Stimulated activated naive CD8-positive, alpha-beta T cell treated with anti-CD3 and anti-CD28 coated beads, Interleukin-15, Interleukin-2, amounts not matched to agents 100 ng/mL and 50 ng/mL, for 24 hours (primary cell): ENCODE results near the gene TOX2.

ENCODE experiments used
- H3K27ac Mint-ChIP-seq: one replicate; pipeline ENCODE4 v1.8.0; 2021; ENCODE audit warnings: mild to moderate bottlenecking, mixed read lengths
- H3K27me3 Mint-ChIP-seq: one replicate; pipeline ENCODE4 v1.8.0; 2021; ENCODE audit warnings: mixed read lengths
- H3K36me3 Mint-ChIP-seq: one replicate; pipeline ENCODE4 v1.8.0; 2021; ENCODE audit warnings: low read depth, mixed read lengths
- H3K4me1 Mint-ChIP-seq: one replicate; pipeline ENCODE4 v1.8.0; 2021; ENCODE audit warnings: low read depth, mixed read lengths
- H3K4me3 Mint-ChIP-seq: one replicate; pipeline ENCODE4 v1.8.0; 2021; ENCODE audit warnings: mild to moderate bottlenecking, mixed read lengths
- H3K9me3 Mint-ChIP-seq: one replicate; pipeline ENCODE4 v1.8.0; 2021; ENCODE audit warnings: mixed read lengths

The TOX2 gene, protein sequence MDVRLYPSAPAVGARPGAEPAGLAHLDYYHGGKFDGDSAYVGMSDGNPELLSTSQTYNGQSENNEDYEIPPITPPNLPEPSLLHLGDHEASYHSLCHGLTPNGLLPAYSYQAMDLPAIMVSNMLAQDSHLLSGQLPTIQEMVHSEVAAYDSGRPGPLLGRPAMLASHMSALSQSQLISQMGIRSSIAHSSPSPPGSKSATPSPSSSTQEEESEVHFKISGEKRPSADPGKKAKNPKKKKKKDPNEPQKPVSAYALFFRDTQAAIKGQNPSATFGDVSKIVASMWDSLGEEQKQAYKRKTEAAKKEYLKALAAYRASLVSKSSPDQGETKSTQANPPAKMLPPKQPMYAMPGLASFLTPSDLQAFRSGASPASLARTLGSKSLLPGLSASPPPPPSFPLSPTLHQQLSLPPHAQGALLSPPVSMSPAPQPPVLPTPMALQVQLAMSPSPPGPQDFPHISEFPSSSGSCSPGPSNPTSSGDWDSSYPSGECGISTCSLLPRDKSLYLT

DNA sequence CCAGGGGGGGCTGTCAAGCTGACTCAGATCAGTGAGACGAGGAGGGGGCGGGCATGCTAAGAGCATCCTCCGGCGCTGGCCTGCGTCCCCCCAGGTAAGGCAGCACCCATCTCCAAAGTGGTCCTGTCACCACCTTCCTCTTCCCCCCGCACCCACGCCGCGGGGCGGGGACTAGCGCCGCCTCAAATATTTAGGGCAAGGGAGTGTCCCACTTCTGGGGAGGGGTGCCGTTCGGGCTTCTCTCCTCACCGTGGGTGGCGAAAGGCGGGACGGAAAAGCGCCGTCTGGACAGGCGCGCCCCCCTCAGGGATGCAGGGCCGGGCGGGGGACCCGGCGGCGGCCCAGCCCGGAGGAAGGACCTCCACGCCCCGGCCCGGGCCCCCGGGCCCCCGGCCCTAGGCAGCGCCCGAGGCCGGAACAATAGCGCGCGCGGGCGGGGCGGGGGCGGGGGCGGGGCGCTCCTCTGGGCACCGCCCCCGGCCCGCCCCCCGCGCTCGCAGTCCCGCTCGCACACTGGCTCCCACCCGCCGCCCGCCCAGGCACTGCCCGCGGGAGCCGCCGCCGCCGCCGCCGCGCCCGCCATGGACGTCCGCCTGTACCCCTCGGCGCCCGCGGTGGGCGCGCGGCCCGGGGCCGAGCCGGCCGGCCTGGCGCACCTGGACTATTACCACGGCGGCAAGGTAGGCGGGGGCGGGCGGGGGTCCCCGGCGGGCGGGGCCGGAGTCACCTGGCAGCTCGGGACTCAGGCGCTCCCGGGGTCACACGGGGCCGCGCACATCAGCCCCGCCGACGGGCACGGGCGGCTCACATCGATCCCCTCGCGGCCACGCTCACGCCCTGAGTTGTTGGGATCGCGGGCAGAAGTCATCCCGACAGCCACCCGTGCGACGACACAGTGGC, at the start of gene TOX2:
Gene TOX2, plus strand, starts transcription at position 542 of the 900 bp plus-strand sequence. Its CDS starts 40 bp downstream, at position 582.
- Mint-ChIP-seq H3K4me1 (peaks cover 43% of the 10 kb centered on the region), H3K27ac (peak within 1 kb of the TSS; percentile 81), H3K4me3 (peak within 1 kb of the TSS; percentile 84), H3K36me3 (peaks cover 9% of the 10 kb centered on the region), H3K27me3 (peaks cover 67% of the 10 kb centered on the region), H3K9me3 (peaks cover 14% of the 10 kb centered on the region)

DNA sequence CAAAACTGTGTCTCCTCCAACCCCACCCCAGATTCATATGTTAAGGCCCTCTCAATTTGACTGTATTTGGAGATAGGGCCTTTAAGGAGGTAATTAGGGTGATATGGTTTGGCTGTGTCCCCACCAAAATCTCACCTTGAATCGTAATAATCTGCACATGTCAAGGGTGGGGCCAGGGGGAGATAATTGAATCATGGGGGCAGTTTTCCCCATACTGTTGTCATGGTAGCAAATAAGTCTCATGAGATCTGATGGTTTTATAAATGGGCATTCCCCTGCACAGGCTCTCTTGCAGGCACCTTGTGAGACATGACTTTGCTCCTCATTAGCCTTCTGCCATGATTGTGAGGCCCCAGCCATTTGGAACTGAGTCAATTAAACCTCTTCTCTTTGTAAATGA, 46.6 kb upstream of the TOX2 start:
- Mint-ChIP-seq H3K36me3 (no peaks in the 10 kb centered on the region), H3K9me3 (no peaks in the 10 kb centered on the region), H3K27me3 (peaks cover 4% of the 10 kb centered on the region), H3K27ac (no peak overlapping the region), H3K4me3 (no peak overlapping the region), H3K4me1 (no peaks in the 10 kb centered on the region)

DNA sequence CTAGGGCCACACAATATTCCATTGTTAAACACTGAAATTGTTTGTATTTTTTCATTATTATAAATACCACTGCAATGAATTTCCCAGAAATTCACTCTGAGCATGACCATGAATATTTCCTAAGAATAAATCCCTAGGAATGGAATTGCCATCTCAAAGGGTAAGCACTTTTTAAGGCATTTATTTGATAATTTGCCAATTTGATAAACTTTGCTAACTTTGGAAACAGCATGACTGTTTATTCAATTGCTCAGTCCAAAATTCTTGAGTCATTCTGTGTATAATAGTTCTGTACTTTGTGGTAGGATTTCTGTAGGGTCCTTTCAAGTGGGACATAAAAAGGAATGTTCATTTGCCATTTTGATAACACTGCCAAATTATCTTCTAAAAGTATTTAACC, 44.2 kb upstream of the TOX2 start:
- H3K36me3 Mint-ChIP-seq = no peaks in the 10 kb centered on the region
- no peak overlapping the region for H3K4me3 Mint-ChIP-seq
- H3K4me1 Mint-ChIP-seq = no peaks in the 10 kb centered on the region
- H3K27ac Mint-ChIP-seq = no peak overlapping the region
- H3K27me3 Mint-ChIP-seq = peaks cover 12% of the 10 kb centered on the region
- H3K9me3 Mint-ChIP-seq = no peaks in the 10 kb centered on the region

DNA sequence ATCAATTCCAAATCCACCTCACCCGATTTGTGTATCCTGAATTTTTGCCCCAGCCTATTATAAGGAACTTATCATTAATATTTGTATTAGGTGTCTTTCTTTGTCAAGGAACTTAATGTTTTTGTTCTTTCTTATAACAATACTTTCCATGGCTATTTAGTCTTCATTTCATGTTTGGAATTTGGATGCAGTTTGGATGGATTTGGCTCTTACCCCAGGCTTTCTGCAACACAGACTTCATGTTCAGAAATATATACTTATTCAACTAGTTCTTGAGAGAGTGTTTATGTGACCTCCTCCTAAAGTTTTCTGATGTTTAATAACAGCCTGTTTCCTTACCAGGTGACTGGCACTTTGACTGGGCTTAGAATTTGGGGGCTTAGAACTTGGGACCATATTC, 35.9 kb upstream of the TOX2 start:
- H3K4me1 Mint-ChIP-seq = no peaks in the 10 kb centered on the region
- H3K36me3 Mint-ChIP-seq = no peaks in the 10 kb centered on the region
- peaks cover 37% of the 10 kb centered on the region for H3K27me3 Mint-ChIP-seq
- no peak overlapping the region for H3K27ac Mint-ChIP-seq
- no peaks in the 10 kb centered on the region for H3K9me3 Mint-ChIP-seq
- H3K4me3 Mint-ChIP-seq = no peak overlapping the region

DNA sequence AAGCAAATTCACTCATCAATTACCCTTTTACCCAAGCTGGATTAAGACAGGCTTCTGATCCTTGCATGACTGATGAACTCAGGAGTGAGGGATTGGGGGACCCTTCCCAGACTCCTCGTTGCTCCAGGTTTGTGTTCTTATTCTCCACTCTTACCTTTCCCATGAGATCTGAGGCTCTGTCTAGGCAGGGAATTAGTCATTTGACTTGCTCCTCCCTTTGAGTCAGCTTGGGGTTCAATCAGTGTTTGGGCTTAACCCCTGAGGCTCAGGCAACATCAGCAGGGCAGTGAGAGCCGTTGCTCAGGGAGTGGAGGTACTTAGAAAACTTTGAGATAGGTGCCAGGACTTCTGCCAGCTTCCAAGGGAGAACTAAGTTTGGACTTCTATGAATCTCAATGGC, 20.7 kb upstream of the TOX2 start:
- Mint-ChIP-seq H3K27me3 (peaks cover 38% of the 10 kb centered on the region), H3K9me3 (peaks cover 20% of the 10 kb centered on the region), H3K4me1 (no peaks in the 10 kb centered on the region), H3K27ac (no peak overlapping the region), H3K36me3 (peaks cover 7% of the 10 kb centered on the region), H3K4me3 (no peak overlapping the region)

DNA sequence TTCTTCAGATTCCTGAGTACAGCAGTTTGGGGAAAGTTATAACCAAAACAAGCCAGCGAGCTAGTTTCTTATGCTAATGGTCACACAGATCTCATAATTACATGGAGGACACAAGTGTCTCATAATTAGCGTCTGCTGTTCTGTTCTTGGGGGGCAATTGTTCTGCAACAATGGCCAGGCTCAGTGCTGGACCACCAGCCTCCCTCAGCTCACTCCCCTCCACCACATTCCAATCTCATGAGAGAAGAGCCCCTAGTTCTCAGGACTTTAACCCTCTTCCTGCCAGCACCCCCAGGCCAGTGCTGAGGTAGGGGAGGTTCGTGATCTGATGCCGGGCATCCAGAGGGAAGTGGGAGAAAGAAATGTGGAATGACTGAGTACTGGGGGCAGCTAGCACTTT, 20.2 kb upstream of the TOX2 start:
- H3K4me3 Mint-ChIP-seq = no peak overlapping the region
- peaks cover 36% of the 10 kb centered on the region for H3K27me3 Mint-ChIP-seq
- H3K9me3 Mint-ChIP-seq = peaks cover 17% of the 10 kb centered on the region
- H3K27ac Mint-ChIP-seq = no peak overlapping the region
- peaks cover 4% of the 10 kb centered on the region for H3K36me3 Mint-ChIP-seq
- no peaks in the 10 kb centered on the region for H3K4me1 Mint-ChIP-seq

DNA sequence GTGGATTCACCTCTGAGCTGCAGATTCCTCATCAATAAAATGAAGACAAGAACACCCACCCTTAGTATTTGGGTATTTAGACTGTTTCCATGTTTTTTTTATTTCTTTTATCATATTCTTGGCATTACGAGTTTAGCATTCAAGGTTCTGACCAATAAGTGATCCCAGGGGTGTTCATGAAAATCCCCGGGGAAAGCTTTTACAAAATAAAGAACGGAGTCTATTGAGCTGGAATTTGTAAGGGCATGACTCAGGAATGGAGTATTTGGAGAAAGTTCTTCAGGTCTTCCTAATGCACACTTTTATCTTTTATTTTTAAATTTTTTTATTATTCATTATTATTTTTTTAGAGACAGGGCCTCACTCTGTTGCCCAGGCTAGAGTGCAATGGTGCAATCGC, 19.4 kb upstream of the TOX2 start:
- H3K4me3 Mint-ChIP-seq = no peak overlapping the region
- peaks cover 12% of the 10 kb centered on the region for H3K9me3 Mint-ChIP-seq
- H3K27me3 Mint-ChIP-seq = peaks cover 30% of the 10 kb centered on the region
- H3K27ac Mint-ChIP-seq = no peak overlapping the region
- no peaks in the 10 kb centered on the region for H3K4me1 Mint-ChIP-seq
- peaks cover under 1% of the 10 kb centered on the region for H3K36me3 Mint-ChIP-seq

DNA sequence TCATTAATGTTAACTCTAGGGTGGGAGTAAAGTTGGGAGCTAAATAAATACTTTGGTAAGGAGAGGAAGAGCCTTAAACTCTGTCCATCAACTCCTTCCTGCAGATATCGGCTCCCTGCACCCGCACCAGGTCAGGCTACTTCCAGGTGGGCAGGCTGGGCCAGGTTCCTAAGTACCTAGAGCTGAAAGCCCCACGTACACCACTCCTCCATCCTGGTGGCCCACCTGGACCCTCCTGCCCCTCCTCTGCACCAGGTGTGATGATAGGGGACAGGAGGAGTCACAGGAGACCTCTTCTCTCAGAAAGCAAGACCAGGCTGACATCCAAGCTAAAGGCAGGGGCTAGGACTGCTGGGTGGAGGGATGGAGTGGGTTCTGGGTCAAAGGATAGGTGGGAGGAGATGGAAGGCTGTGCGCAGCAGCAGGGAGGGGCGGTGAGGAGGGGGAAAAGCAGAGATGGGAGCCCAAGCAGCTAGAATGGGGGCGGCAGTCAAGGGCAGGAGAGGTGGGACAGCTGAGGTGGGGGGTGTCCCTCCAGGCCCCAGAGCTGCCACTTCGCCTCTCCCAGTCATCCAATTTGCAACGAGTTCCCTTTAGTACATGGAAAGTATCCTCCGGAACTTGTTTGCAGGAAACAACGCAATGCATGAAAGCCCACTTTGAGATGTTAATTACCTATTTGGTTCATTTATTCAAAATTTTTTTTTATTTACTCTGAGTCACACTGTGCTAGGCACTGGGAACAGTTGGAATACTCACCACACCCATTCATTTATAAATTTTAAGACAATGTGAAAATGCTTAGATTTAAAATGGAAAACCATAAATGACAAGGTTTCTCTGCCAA, 15.2 kb upstream of the TOX2 start:
- Mint-ChIP-seq H3K36me3 (no peaks in the 10 kb centered on the region), H3K9me3 (no peaks in the 10 kb centered on the region), H3K27ac (no peak overlapping the region), H3K4me3 (no peak overlapping the region), H3K27me3 (peaks cover 27% of the 10 kb centered on the region), H3K4me1 (no peaks in the 10 kb centered on the region)

DNA sequence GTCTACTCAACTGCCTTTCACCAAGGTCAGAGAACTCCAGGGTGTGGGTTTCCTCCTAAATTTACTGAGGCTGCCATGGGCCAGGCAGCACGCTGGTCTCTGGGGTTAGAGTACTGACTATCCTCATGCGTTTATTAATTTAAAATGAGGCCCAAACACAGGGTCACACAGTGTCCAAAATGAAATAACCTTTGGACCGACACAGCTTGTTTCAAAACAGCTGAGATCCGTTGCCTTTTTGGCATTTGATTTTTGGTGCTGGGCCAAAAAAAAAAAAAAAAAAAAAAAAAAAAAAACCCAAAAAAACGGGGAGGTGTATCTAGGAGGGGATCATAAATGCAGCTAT, 14.6 kb upstream of the TOX2 start:
- Mint-ChIP-seq H3K9me3 (no peaks in the 10 kb centered on the region), H3K27me3 (peaks cover 25% of the 10 kb centered on the region), H3K4me1 (no peaks in the 10 kb centered on the region), H3K4me3 (no peak overlapping the region), H3K36me3 (no peaks in the 10 kb centered on the region), H3K27ac (no peak overlapping the region)

DNA sequence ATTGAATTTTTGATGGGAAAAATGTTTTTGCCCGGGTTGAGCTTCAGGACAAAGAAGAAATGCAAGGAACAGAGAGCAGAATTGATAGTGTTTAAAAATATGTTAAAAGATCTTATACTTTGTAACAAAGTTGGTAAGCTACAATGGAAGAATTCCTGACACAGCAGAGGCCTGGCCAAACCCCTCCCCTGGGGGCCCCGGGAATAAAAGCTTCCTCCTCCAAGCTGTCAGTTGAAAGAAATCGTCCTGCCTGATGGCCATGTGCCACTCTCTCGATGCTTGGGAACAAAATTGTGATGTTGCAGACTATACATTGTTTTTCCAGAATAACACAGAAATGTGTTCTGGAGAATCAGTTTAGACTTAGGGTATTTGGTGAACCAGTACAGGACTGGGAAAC, 14.2 kb upstream of the TOX2 start:
- no peaks in the 10 kb centered on the region for H3K4me1 Mint-ChIP-seq
- no peak overlapping the region for H3K27ac Mint-ChIP-seq
- H3K27me3 Mint-ChIP-seq = peaks cover 23% of the 10 kb centered on the region
- no peaks in the 10 kb centered on the region for H3K9me3 Mint-ChIP-seq
- H3K36me3 Mint-ChIP-seq = no peaks in the 10 kb centered on the region
- H3K4me3 Mint-ChIP-seq = no peak overlapping the region

DNA sequence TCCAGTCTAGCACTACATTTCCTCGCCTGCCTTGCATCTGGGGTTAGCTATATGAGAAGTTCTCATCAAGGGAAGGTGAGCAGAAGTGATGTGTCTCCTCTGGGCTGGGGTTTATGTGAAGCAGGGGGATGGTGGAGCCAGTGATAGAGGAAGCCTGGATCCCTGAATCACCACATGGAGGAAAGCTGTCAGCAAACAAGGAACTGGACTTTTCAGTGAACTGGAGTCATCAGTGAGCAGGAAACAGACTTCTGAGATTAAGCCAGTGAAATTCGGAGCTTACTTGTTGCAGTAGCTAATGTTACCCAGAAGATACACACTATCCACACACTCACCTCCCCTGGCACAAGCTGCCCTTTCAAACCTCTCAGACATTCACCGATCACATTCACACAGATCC, 13.4 kb upstream of the TOX2 start:
- Mint-ChIP-seq H3K9me3 (no peaks in the 10 kb centered on the region), H3K4me1 (no peaks in the 10 kb centered on the region), H3K27me3 (peaks cover 17% of the 10 kb centered on the region), H3K27ac (no peak overlapping the region), H3K4me3 (no peak overlapping the region), H3K36me3 (no peaks in the 10 kb centered on the region)

DNA sequence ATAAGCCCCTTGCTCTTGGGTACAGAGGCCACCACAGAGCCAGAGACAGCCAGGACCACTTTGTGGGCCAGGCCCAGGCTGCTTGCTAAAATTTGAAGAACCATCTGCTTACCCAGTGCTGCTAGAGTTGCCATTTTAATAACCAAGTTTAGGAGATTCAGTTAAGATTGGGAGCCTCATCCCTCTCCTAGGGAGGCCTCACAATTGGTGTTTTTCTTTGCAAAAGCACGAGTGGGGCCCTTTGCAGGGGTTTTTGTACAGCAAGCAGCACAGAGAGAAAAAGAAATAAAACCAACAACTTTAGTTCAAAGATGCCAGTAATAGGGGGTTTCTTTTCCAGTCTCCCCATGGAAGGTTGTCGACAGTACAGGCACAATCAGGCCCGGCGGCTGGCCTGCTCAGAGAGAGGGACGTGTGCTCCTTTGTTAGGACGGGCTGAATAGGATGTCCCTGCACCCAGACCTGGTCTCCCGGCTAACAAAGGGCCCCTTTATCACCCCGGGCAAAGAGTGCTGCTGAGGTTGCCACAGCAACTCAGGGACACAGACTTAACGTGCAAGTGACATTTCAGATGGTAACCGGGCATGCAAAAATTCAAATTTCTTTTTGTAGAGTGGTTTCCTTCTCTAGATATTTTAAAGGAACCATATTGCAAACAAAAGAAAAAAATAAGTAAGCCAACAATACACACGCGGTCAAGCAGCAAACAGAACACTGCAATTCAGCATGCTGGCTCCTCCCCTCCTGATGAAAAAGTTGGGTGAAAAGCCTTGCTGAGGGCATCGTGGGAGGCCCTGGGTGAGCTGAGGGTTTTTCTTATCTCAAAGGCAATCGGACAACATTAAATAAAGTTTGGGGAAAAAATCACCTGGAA, 10.5 kb upstream of the TOX2 start:
- Mint-ChIP-seq H3K27me3 (peaks cover 11% of the 10 kb centered on the region), H3K27ac (no peak overlapping the region), H3K4me1 (no peaks in the 10 kb centered on the region), H3K9me3 (peaks cover 8% of the 10 kb centered on the region), H3K4me3 (no peak overlapping the region), H3K36me3 (no peaks in the 10 kb centered on the region)

DNA sequence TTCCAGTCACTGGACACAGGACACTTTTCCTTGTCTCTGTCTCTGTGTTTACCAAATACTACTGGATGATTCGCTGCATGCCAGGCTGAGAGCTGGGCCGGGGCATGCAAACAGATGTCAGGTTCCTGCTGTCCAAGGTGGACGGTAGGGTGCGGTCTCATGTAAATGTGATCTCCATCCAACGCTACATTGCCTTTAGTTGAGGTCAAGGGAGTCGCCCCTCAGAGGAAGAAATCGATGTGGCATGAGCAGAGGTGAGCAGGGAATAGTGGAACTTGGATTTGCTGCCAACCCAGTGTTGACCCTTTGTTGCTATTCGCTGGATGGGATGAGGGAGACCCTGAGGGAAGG, 9.8 kb upstream of the TOX2 start:
- Mint-ChIP-seq H3K27me3 (peaks cover 15% of the 10 kb centered on the region), H3K9me3 (peaks cover 14% of the 10 kb centered on the region), H3K27ac (no peak overlapping the region), H3K36me3 (no peaks in the 10 kb centered on the region), H3K4me3 (no peak overlapping the region), H3K4me1 (peaks cover 2% of the 10 kb centered on the region)

DNA sequence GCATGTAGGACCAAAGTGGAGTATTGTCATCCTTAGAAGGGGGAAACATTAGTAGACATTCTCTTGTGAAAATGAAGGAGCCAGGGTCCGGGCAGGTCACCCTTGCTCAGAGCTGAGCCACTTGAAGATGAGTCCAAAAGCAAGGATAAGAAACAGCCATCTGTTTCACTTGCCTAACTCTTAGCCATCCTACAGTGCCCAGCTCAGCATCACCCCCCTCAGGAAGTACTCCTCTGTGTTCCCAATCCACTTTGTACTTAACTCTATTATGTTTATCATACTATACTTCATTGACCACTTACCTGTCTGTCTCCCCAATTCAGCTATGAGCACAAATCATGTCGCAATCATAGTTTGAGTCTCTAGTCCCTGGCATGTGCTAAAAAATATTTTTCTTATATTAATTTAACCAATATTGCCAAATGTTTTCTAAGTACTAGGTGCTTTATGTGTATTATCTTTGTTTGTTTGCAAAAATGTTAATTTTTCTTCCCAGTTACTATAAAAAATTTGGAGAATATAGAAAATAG, 8.1 kb upstream of the TOX2 start:
- Mint-ChIP-seq H3K9me3 (peaks cover 14% of the 10 kb centered on the region), H3K27ac (no peak overlapping the region)

More for the DNA sequence above, 8.1 kb upstream of the TOX2 start:
- H3K4me1 Mint-ChIP-seq = peaks cover 16% of the 10 kb centered on the region
- no peak overlapping the region for H3K4me3 Mint-ChIP-seq
- H3K27me3 Mint-ChIP-seq = peaks cover 10% of the 10 kb centered on the region
- no peaks in the 10 kb centered on the region for H3K36me3 Mint-ChIP-seq
